ENCODE measurements around the gene TECPR2.
"Not testable (repeated sequence)": the region's sequence is repeated elsewhere in the genome, so short reads cannot be mapped to it uniquely, and the experiment has no call there.

Gene TECPR2

DNA sequence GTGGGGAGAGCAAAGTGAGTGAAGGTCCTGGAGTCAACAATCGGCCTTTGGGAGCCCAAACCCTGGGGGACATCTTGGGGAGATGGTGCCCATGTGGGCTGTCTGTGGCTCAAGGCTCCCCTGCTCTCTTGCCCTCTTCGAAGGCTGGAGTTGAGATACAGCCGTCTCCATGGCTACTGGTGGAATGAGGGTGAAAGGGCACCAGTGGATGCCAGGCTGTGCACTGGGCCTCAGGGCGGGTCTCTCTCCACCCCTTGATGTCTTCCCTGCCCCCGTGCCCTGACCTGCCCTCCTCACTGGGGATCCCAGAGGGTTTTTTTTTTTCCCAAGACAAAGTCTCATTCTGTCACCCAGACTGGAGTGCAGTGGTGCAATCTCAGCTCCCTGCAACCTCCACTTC is 148.8 kb downstream of the TECPR2 start:
- no peak for DNase-seq

DNA sequence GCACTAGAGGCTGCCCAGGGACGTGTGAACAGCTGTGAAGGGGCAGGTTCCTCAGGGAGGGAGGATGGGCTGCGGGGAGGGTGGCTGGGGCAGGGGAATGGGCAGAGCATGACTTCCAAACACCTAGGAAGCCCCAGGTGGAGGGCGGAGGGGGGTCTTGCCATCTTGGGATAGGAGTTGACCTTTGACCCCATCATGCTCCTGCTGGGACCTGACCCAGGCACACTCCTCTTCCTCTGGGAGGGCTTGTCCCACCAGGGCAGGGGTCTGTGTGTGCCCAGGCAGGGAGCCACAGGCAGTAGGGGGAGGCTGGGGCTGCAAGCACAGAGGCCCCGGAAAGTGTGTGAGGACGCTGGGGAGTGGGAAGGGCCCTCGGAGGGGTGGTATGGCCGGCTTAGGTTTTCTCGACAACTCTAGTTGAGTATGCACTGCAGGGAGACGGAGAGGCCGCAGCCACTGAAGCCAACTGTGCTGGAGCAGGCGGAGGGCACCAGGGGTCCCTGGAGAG is 150.1 kb downstream of the TECPR2 start:
- no peak for DNase-seq

DNA sequence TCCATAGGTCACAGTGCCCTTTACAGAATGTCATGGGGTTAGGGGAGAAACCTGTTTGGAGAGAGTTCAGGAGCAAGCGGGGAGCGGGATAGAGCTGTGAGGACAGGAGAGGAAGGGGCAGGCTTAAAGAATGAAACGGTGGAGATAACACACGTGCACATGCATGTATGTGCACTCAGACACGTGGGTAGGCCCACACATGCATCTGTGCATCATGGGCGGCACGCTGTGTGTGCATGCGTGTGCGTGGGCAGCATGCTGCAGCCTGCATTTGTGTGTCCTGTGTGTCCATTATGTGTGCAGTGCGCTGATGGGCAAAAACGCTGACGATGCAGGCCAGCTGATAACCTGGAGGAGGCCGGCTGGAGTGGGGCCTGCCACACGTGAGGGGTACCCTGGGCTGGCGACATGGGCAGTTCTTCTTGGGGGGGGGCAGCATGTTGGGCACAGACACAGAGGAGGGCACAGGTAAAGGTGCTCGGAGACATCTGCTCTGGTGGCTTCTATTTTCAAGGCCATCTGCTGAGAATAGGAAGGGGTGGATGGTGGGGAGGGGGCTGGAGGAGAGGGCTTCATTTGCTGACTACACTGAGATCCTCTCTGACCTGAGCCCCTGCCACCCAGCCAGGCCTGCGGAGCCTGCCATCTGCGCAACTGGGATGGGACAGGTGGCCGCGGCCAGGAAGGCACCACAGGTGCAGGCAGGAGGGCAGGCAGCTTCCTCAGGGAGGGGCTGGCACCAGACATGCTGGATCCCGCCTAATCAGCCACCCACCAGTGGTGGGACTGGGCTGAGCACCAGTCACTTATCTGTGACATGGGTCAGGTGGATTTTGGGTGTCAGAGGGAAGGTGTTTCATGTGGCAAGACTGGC is 151.4 kb downstream of the TECPR2 start:
- DNase-seq: no peak

DNA sequence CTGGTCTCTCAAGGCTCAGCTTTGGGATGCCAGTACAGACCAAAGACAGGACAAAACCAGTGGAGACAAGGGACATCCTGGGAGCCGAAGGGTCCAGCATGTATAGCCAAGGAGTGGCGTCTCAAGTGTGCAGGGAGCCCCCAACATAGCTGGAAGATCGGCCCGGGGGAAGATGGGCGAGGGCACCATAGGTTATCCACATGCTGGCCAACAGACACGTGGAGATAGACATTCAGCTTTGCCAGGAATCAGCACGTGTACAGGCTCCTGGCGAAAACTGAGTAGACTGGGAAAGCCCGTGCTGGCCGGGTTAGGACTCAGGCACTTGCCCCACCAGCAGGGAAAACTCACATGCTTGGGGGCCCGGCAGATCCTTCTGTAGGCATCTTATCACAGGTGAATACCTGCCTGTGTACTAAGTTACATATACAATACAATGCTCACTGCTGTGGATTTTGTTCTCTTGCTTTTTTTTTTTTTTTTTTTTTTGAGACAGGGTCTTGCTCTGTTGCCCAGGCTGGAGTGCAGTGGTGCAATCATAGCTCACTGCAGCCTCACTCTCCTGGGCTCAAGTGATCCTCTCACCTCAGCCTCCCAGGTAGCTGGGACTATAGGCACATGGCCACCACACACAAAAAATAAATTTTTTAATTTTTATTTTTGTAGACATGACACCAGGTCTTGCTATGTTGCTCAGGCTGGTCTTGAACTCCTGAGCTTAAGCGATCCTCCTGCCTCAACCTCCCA is 152.4 kb downstream of the TECPR2 start:
- DNase-seq: no peak

DNA sequence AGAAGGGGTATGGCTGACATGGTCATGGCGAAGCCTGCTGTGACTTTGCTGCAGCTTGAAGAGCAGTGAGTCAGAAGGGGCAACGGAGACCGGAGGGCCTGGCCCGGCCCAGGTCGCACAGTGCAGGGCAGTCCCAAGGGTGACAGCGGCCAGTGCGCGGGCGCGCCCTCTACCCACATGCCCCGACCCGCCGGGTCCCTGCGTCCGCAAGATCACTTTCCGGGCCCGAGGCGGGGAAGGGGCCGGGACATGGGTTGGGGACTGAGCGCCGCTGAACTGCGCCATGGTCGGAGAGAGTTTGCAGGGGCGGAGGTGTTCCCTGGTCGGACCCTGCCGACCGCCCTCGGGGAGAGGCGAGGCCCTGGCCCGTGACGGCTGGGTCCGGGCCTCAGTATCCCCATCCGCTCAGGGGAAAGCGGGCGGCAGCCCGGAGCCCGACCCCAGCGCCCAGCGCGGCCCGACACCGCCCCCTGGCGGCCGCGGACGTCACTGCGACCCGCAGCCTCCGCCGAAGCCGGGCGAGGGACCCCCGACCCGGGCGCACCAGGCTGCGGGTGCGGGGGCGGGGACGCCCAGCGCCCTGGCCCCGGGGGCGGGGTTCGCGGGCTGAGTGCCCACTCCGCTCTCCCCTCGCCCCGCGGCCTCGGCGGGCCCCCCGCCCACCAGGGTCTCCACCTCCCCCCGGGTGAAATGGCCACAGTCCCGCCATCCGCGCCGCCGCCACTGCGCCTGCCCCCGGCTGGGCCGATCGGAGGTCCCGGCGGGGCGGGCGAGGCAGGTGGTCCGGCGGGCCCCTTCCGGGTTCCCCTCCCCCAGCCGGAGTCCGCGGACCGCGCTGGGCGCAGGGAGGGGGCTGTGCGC is 154.0 kb downstream of the TECPR2 start:
- DNase-seq: peak in 1 of 2 donors; percentile 49

- no peak for DNase-seq
These were observed 154.8 kb downstream of the TECPR2 start for GRCh38 chr14:102517392-102518062.

DNA sequence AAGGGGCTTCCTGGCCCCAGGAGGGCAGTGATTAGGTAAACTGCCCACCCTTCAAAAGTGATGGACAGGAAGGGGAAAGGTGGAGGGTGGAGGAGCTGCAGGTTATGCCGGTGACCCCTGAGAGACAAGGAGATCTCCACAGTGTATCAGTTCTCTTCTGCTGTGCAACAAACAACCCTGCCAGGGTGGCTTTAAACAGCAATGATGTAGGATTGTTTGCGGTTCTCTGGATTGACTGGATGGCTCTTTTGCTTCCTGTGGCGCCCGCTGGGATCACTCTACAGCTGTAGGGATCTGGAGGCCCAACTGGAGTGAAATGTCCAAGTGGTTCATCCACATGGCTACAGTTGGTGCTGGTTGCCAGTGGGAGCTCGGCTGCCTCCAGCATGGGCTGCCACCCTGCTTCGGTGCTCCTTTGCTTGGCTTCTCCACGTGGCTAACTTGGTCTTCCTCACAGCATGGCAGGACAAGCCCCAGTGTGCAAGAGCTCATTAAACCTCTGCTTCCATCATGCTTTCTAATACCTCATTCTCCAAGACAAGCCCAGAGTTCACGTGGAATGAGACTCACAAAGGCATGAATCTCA is 155.4 kb downstream of the TECPR2 start:
- no peak for DNase-seq

- DNase-seq: not testable (repeated sequence)
These were observed 157.0 kb downstream of the TECPR2 start for GRCh38 chr14:102519709-102520108.

- no peak for DNase-seq
These were observed 160.4 kb downstream of the TECPR2 start for GRCh38 chr14:102523200-102523568.

GRCh38 chr14:102523569-102524450 is 161.1 kb downstream of the TECPR2 start:
- no peak for DNase-seq

- DNase-seq: peak; percentile 94 to 95
These were observed 161.9 kb downstream of the TECPR2 start for GRCh38 chr14:102524451-102525218.

GRCh38 chr14:102525219-102525928 is 162.6 kb downstream of the TECPR2 start:
- DNase-seq: no peak

- no peak for DNase-seq
These were observed 163.3 kb downstream of the TECPR2 start for GRCh38 chr14:102525929-102526497.

GRCh38 chr14:102528431-102529170 is 165.9 kb downstream of the TECPR2 start:
- DNase-seq: no peak

DNA sequence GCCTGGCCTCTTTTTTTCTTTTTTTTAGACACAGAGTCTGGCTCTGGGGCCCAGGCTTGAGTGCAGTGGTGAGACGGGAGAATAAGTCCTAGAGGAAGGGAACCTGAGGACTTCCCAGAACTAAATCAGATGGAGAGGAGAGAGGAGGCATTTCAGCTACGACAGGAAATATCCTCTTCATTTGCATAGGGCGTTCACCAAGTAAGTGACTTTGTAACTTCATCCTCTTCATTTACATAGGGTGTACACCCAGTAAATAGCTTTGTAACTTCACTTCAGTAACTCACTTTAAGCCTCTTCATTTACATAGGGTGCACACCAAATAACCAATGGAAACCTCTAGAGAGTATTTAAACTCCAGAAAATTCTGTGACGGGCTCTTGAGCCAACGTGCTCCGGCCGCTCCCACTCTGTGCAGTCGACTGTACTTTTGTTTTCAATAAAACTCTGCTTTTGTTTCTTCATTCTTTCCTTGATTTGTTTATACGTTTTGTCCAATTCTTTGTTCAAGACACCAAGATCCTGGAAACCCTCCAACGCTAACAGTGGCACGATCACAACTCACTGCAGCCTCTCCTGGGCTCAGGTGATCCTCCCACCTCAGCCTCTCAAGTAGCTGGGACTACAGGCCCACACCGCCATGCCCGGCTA is 168.2 kb downstream of the TECPR2 start:
- no peak for DNase-seq

DNA sequence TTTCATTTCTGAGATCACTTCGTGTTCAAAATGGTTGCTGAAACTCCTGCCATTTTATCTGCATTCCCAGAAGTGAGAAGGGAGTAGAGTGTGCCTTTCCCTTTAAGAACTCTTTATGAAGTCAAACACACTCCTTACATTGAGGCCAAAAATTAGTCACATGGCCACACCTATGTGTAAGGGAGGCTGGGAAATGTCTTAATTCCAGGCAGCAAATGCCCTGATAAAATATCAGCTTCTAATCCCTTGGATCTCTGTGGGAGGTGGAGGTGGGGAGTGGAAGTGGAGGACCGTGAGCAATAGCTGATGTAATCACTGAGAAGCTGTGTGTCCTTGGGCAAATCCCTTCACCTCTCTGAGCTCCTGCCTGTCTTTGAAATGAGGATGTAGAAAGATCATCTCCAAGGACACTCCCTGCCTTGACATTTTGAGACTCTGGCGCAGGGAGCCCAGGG is 169.5 kb downstream of the TECPR2 start:
- no peak for DNase-seq

- DNase-seq: no peak
These were observed 175.3 kb downstream of the TECPR2 start for GRCh38 chr14:102537981-102538601.
